Mesenchymal stem cell (in vitro differentiated cells and primary cell): Measurements from ENCODE around the gene MRPS2.
"Not testable (repeated sequence)": the region's sequence is repeated elsewhere in the genome, so short reads cannot be mapped to it uniquely, and the experiment has no call there.

Experiments
- DNase-seq: peaks from one replicate; pipeline ENCODE4 v3.0.0-alpha.2; 2013
- H2AFZ ChIP-seq: one replicate; pipeline ENCODE4 v1.6.1; 2013; ENCODE audit warnings: low read depth, mild to moderate bottlenecking, control low read depth, inconsistent platforms, low read length, moderate library complexity
- H2AK5ac ChIP-seq: 2 replicates; pipeline ENCODE4 v1.6.1; 2013; ENCODE audit warnings: low read length, moderate library complexity, mild to moderate bottlenecking, inconsistent platforms; ENCODE audit not compliant: severe bottlenecking
- H2BK120ac ChIP-seq: one replicate; pipeline ENCODE4 v1.6.1; 2013; ENCODE audit warnings: low read depth, mild to moderate bottlenecking, inconsistent platforms, low read length, moderate library complexity
- H2BK12ac ChIP-seq, 2 experiments: one replicate each; pipeline ENCODE4 v1.6.1; 2013; ENCODE audit warnings: inconsistent platforms in 2 of 2, low read length in 2 of 2, mild to moderate bottlenecking in 2 of 2, moderate library complexity in 2 of 2, control low read depth in 1 of 2
- H2BK15ac ChIP-seq: one replicate; pipeline ENCODE4 v1.6.1; 2013; ENCODE audit warnings: mild to moderate bottlenecking, low read depth, inconsistent platforms; ENCODE audit not compliant: poor library complexity, severe bottlenecking
- H2BK5ac ChIP-seq: 2 replicates; pipeline ENCODE4 v1.6.1; 2013; ENCODE audit warnings: low read depth, mild to moderate bottlenecking, low read length, control low read depth, inconsistent platforms; ENCODE audit not compliant: poor library complexity, severe bottlenecking
- H3K14ac ChIP-seq, 2 experiments: one replicate each; pipeline ENCODE4 v1.6.1; 2013; ENCODE audit warnings: inconsistent platforms in 2 of 2, low read length in 2 of 2, control low read depth in 1 of 2, mild to moderate bottlenecking in 1 of 2, moderate library complexity in 1 of 2
- H3K18ac ChIP-seq, 2 experiments: one replicate each; pipeline ENCODE4 v1.6.1; 2013; ENCODE audit warnings: inconsistent platforms in 2 of 2, low read length in 2 of 2, control low read depth in 1 of 2, low read depth in 1 of 2, mild to moderate bottlenecking in 1 of 2
- H3K23ac ChIP-seq, 2 experiments: one replicate each; pipeline ENCODE4 v1.6.1; 2013; ENCODE audit warnings: inconsistent platforms in 2 of 2, low read length in 2 of 2, mild to moderate bottlenecking in 2 of 2, moderate library complexity in 2 of 2, control low read depth in 1 of 2
- H3K27ac ChIP-seq: 2 replicates; pipeline ENCODE4 v1.5.1; 2013; ENCODE audit warnings: mild to moderate bottlenecking, moderate library complexity, low read length, control low read depth, inconsistent platforms; ENCODE audit not compliant: poor library complexity, severe bottlenecking
- H3K27me3 ChIP-seq, 2 experiments: 2 replicates each; pipeline versions ENCODE4 v1.6.1 to v1.7.0; 2013; ENCODE audit warnings: low read length in 2 of 2, mild to moderate bottlenecking in 2 of 2, moderate library complexity in 2 of 2, control low read depth in 1 of 2, inconsistent platforms in 1 of 2; ENCODE audit not compliant: control insufficient read depth in 1 of 2, insufficient read depth in 1 of 2
- H3K36me3 ChIP-seq, 2 experiments: 2 replicates each; pipeline versions ENCODE4 v1.6.1 to v1.7.0; 2013; ENCODE audit warnings: low read length in 2 of 2, control low read depth in 1 of 2, inconsistent platforms in 1 of 2, low read depth in 1 of 2, mild to moderate bottlenecking in 1 of 2; ENCODE audit not compliant: insufficient read depth in 2 of 2, control insufficient read depth in 1 of 2
- H3K4ac ChIP-seq, 2 experiments: one replicate each; pipeline ENCODE4 v1.6.1; 2013; ENCODE audit warnings: inconsistent platforms in 2 of 2, low read length in 2 of 2, mild to moderate bottlenecking in 2 of 2, moderate library complexity in 2 of 2, control low read depth in 1 of 2, low read depth in 1 of 2
- H3K4me1 ChIP-seq: 2 replicates; pipeline ENCODE4 v1.6.1; 2013; ENCODE audit warnings: low read depth, low read length, control low read depth; ENCODE audit not compliant: control insufficient read depth, insufficient read depth
- H3K4me2 ChIP-seq: 2 replicates; pipeline ENCODE4 v1.6.1; 2013; ENCODE audit warnings: low read length, mild to moderate bottlenecking, inconsistent platforms; ENCODE audit not compliant: poor library complexity, severe bottlenecking
- H3K4me3 ChIP-seq, 2 experiments: 2 replicates each; pipeline versions ENCODE4 v1.5.1 to v1.7.0; 2013; ENCODE audit warnings: low read length in 2 of 2, mild to moderate bottlenecking in 2 of 2, control low read depth in 1 of 2, low read depth in 1 of 2; ENCODE audit not compliant: insufficient read depth in 1 of 2
- H3K79me1 ChIP-seq: replicated peaks from 2 replicates; pipeline ENCODE4 v1.6.1; 2013; ENCODE audit warnings: mild to moderate bottlenecking, control low read depth, low read length, inconsistent platforms; ENCODE audit not compliant: poor library complexity, severe bottlenecking
- H3K9ac ChIP-seq: 2 replicates; pipeline ENCODE4 v1.7.0; 2013; ENCODE audit warnings: mild to moderate bottlenecking, low read length, moderate library complexity
- H3K9me3 ChIP-seq: 2 replicates; pipeline ENCODE4 v1.7.0; 2013; ENCODE audit warnings: mild to moderate bottlenecking, low read length; ENCODE audit not compliant: control insufficient read depth
- H4K8ac ChIP-seq: one replicate; pipeline ENCODE4 v1.6.1; 2013; ENCODE audit warnings: inconsistent platforms, mild to moderate bottlenecking, low read length, moderate library complexity
- H4K91ac ChIP-seq: one replicate; pipeline ENCODE4 v1.6.1; 2013; ENCODE audit warnings: mild to moderate bottlenecking, low read length, inconsistent platforms
- whole genome bisulfite sequencing: methylation state at CpG from one replicate; pipeline ENCODE4 v1.1.7; 2013; ENCODE audit warnings: mixed read lengths; 5-methylcytosine and 5-hydroxymethylcytosine counted together

The MRPS2 gene

GRCh38 chr9:135533674-135534073, 33.2 kb downstream of the MRPS2 start:
- no peak overlapping the region for H2BK15ac ChIP-seq
- no peak overlapping the region for H2BK5ac ChIP-seq
- no peak overlapping the region for H3K4ac ChIP-seq
- WGBS = 89% methylated on average over 12 of the region's 12 CpGs
- no peak for DNase-seq
- H4K91ac ChIP-seq = no peak overlapping the region
- no peak overlapping the region for H3K23ac ChIP-seq
- no peak overlapping the region for H3K18ac ChIP-seq
- no peaks in the 10 kb centered on the region for H3K4me1 ChIP-seq
- no peak overlapping the region for H3K9ac ChIP-seq
- no peak overlapping the region for H2AK5ac ChIP-seq
- H3K4me2 ChIP-seq = no peak overlapping the region
- no peak overlapping the region for H4K8ac ChIP-seq
- H3K4me3 ChIP-seq = no peak overlapping the region
- H3K36me3 ChIP-seq = no peaks in the 10 kb centered on the region
- no peak overlapping the region for H3K14ac ChIP-seq
- H2BK12ac ChIP-seq = no peak overlapping the region
- no peaks in the 10 kb centered on the region for H3K79me1 ChIP-seq
- no peaks in the 10 kb centered on the region for H3K9me3 ChIP-seq
- no peak overlapping the region for H2BK120ac ChIP-seq
- H3K27me3 ChIP-seq = peaks cover 0 to 48% of the 10 kb centered on the region in 2 experiments
- no peak overlapping the region for H2AFZ ChIP-seq
- H3K27ac ChIP-seq = no peak overlapping the region

DNA sequence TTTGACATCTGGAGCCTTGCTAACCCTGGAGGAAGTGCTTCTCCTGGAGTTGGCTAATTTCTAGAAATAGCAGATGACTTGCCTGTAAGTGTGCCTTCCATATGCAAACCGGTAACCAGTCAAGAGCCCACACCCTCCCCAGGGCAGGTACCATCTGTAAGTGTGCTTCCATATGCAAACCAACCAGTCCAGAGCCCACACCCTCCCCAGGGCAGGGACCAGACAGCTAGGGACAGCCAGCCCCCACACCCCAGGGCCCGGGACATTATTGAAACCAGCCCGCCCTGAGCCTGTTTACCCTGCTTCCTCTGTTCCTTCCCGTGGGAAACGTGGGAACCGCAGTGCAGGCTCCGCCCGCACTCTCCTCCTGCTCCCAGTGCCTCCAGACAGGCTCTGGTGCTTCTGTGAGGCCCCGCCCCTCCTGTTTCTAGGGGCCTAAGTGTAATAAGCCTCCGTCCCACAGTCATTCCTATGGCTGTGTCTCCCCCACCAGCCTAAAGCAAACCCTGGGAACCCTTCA, 33.8 kb downstream of the MRPS2 start:
- H3K18ac ChIP-seq, H3K36me3 ChIP-seq, H2AFZ ChIP-seq, H2AK5ac ChIP-seq, H3K79me1 ChIP-seq, H3K4ac ChIP-seq, H3K4me1 ChIP-seq, H4K8ac ChIP-seq, H3K9ac ChIP-seq, H2BK5ac ChIP-seq, H2BK15ac ChIP-seq, H3K27ac ChIP-seq, H3K4me3 ChIP-seq, H3K23ac ChIP-seq, DNase-seq, H2BK12ac ChIP-seq, H4K91ac ChIP-seq, H3K14ac ChIP-seq, H3K9me3 ChIP-seq, H3K4me2 ChIP-seq, H2BK120ac ChIP-seq: not testable (repeated sequence)
- peaks cover 0 to 50% of the 10 kb centered on the region in 2 experiments for H3K27me3 ChIP-seq
- WGBS = 49% methylated on average over 10 of the region's 10 CpGs

DNA sequence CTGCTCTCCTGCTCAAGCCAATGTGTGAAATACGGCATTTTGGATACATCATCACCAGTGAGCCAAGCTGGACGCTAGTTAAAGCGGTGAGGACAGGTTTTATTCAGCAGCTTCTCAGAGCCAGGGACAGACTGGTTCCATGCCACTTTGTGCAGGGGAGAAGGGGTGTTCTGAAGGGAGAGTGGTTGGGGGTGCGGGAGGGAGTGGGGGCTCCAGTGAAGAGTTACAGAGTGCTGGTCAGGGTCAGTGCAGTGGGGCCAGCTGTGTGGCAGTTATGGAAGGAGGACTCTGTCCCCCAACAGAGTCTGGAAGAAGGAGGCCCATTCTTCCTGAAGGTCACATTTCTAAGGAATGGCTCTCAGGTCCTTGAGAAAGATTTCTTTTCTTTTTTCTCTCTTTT, 34.3 kb downstream of the MRPS2 start:
- WGBS = 91% methylated on average over 4 of the region's 4 CpGs
- not testable (repeated sequence) for H2BK12ac ChIP-seq, H3K4me3 ChIP-seq, H2BK15ac ChIP-seq, H3K18ac ChIP-seq, H4K8ac ChIP-seq, H4K91ac ChIP-seq, H3K9ac ChIP-seq, H2AFZ ChIP-seq, H3K4ac ChIP-seq, H3K4me2 ChIP-seq, H2BK120ac ChIP-seq, H3K36me3 ChIP-seq, H3K4me1 ChIP-seq, H3K79me1 ChIP-seq, H2AK5ac ChIP-seq, DNase-seq, H3K27ac ChIP-seq, H3K23ac ChIP-seq, H3K9me3 ChIP-seq, H3K14ac ChIP-seq, H2BK5ac ChIP-seq
- H3K27me3 ChIP-seq = peaks cover 0 to 51% of the 10 kb centered on the region in 2 experiments

DNA sequence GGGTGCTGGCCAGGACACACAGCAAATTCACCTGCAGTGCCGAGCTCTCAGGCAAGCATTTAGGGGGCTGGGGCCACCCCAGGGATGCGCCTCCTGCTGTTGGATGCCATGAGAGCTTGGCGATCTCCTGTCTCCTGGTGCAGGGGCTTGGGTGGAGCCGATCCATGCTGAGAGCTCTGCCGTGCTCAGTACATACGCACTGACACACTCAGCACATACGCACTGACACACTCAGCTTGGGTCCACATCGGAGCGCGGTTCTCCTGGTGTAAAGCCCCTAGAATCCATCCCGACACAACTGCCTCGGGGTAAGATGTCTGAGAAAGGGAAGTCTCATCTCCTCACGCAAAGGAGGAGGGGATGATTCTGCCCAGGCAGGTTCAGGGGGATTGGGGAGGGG, 35.1 kb downstream of the MRPS2 start:
- not testable (repeated sequence) for H2AFZ ChIP-seq, H3K14ac ChIP-seq, H3K36me3 ChIP-seq, H3K23ac ChIP-seq, H2BK120ac ChIP-seq, H3K18ac ChIP-seq, H3K4me3 ChIP-seq, H4K8ac ChIP-seq, H2BK15ac ChIP-seq, H3K27ac ChIP-seq, H2BK5ac ChIP-seq, H3K9me3 ChIP-seq, H3K79me1 ChIP-seq, H3K4me1 ChIP-seq, H3K4me2 ChIP-seq, H2AK5ac ChIP-seq, H4K91ac ChIP-seq, H2BK12ac ChIP-seq, H3K9ac ChIP-seq, H3K4ac ChIP-seq, DNase-seq
- WGBS = 83% methylated on average over 6 of the region's 13 CpGs
- H3K27me3 ChIP-seq = peaks cover 0 to 48% of the 10 kb centered on the region in 2 experiments
